Measurements from ENCODE around the gene CDH23.

CDH23 gene

GRCh38 chr10:71857934-71858890, 461.5 kb downstream of the CDH23 start:
- H3K4me1 ChIP-seq (ENCODE audit: insufficient read depth, insufficient read length), result peaks cover 5% of the 10 kb centered on the region
- no peaks in the 10 kb centered on the region for H3K27me3 ChIP-seq (ENCODE audit: insufficient read depth, insufficient read length)
- H3K9ac ChIP-seq (ENCODE audit: insufficient read length, low read depth), result no peak overlapping the region
- TF ChIP-seq YY1 (IDR thresholded peaks at IDR 0.05; ENCODE audit: insufficient read depth, insufficient read length) (no peak), ZNF274 (IDR thresholded peaks at IDR 0.05; ENCODE audit: low read depth, low read length) (no peak), SUZ12 (IDR thresholded peaks at IDR 0.05; ENCODE audit: extremely low read depth, insufficient read depth, insufficient read length) (no peak)
- H3K9me3 ChIP-seq (ENCODE audit: insufficient read depth, low read length), result no peaks in the 10 kb centered on the region
- no peak for DNase-seq (ENCODE audit: low read depth, low spot score)
- H3K4me3 ChIP-seq (ENCODE audit: insufficient read length, low read depth), result no peak overlapping the region
- H3K36me3 ChIP-seq (ENCODE audit: insufficient read depth, insufficient read length, low read length), result no peaks in the 10 kb centered on the region

DNA sequence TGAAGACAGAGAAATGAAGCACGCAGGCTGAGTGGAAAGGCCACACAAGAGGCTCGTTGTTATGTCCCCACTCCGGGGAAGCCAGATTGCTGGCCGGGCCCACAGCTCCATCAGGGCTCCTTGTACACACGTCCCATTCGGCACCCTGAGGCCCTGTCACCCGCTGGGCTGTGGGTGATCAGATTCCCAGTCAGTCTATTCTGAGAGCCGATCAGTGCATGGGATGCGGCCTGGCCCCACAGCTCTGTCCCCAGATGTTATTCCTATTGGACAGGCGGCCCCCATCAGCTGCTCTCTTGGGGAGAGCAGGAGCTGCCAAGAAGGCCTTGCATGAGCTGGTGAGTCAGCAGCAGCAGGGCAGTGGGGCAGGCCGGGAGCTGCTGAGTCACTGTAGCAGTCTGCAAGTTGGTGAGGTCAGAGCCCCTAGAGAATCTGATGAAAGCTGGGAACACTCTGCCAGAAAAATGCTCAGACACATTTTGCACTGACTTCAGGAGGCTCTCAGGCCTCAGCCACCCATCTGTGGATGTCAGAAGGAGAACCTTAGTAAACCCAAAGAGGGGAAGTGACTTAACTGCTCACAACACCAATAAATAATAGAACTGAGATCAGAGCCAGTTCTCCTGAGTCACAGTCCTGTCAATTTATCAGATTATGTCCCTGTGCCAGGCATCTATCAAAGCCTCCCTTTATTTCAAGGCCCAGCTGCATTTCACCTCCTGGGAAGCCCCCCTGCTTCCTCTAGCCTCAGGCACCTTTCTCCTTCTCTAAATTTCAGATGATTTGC, 463.7 kb downstream of the CDH23 start:
- no peaks in the 10 kb centered on the region for H3K27me3 ChIP-seq (ENCODE audit: insufficient read depth, insufficient read length)
- no peak for TF ChIP-seq SUZ12 (IDR thresholded peaks at IDR 0.05; ENCODE audit: extremely low read depth, insufficient read depth, insufficient read length)
- TF ChIP-seq YY1 (IDR thresholded peaks at IDR 0.05; ENCODE audit: insufficient read depth, insufficient read length), result no peak
- TF ChIP-seq ZNF274 (IDR thresholded peaks at IDR 0.05; ENCODE audit: low read depth, low read length), result no peak
- H3K4me1 ChIP-seq (ENCODE audit: insufficient read depth, insufficient read length), result peaks cover 5% of the 10 kb centered on the region
- H3K9me3 ChIP-seq (ENCODE audit: insufficient read depth, low read length), result no peaks in the 10 kb centered on the region
- peak overlapping the region; percentile 32 for H3K9ac ChIP-seq (ENCODE audit: insufficient read length, low read depth)
- no peak overlapping the region for H3K4me3 ChIP-seq (ENCODE audit: insufficient read length, low read depth)
- DNase-seq (ENCODE audit: low read depth, low spot score), result peak; percentile 66
- no peaks in the 10 kb centered on the region for H3K36me3 ChIP-seq (ENCODE audit: insufficient read depth, insufficient read length, low read length)

- no peak for TF ChIP-seq SUZ12 (IDR thresholded peaks at IDR 0.05; ENCODE audit: extremely low read depth, insufficient read depth, insufficient read length)
- no peak for TF ChIP-seq ZNF274 (IDR thresholded peaks at IDR 0.05; ENCODE audit: low read depth, low read length)
- TF ChIP-seq YY1 (IDR thresholded peaks at IDR 0.05; ENCODE audit: insufficient read depth, insufficient read length), result no peak
- no peak for DNase-seq (ENCODE audit: low read depth, low spot score)
- Histone ChIP-seq H3K4me1 (ENCODE audit: insufficient read depth, insufficient read length) (peaks cover 5% of the 10 kb centered on the region), H3K27me3 (ENCODE audit: insufficient read depth, insufficient read length) (no peaks in the 10 kb centered on the region), H3K4me3 (ENCODE audit: insufficient read length, low read depth) (no peak overlapping the region), H3K9ac (ENCODE audit: insufficient read length, low read depth) (no peak overlapping the region), H3K9me3 (ENCODE audit: insufficient read depth, low read length) (no peaks in the 10 kb centered on the region), H3K36me3 (ENCODE audit: insufficient read depth, insufficient read length, low read length) (no peaks in the 10 kb centered on the region)
These were observed 466.5 kb downstream of the CDH23 start for GRCh38 chr10:71863203-71863602.

- H3K9me3 ChIP-seq (ENCODE audit: insufficient read depth, low read length), result no peaks in the 10 kb centered on the region
- DNase-seq (ENCODE audit: low read depth, low spot score), result no peak
- no peaks in the 10 kb centered on the region for H3K27me3 ChIP-seq (ENCODE audit: insufficient read depth, insufficient read length)
- TF ChIP-seq SUZ12 (IDR thresholded peaks at IDR 0.05; ENCODE audit: extremely low read depth, insufficient read depth, insufficient read length), result no peak
- no peak for TF ChIP-seq YY1 (IDR thresholded peaks at IDR 0.05; ENCODE audit: insufficient read depth, insufficient read length)
- no peak for TF ChIP-seq ZNF274 (IDR thresholded peaks at IDR 0.05; ENCODE audit: low read depth, low read length)
- H3K36me3 ChIP-seq (ENCODE audit: insufficient read depth, insufficient read length, low read length), result no peaks in the 10 kb centered on the region
- H3K4me3 ChIP-seq (ENCODE audit: insufficient read length, low read depth), result no peak overlapping the region
- peaks cover 4% of the 10 kb centered on the region for H3K4me1 ChIP-seq (ENCODE audit: insufficient read depth, insufficient read length)
- no peak overlapping the region for H3K9ac ChIP-seq (ENCODE audit: insufficient read length, low read depth)
These were observed 468.2 kb downstream of the CDH23 start for GRCh38 chr10:71864911-71865361.

Data from NT2/D1 (cell line).